Endothelial cell of umbilical vein (primary cell): Measurements from ENCODE around the gene KCNA5. TPM values are rescaled to one million over a fixed set of nuclear protein-coding genes. Genes with fewer than 3 reads are reported as not detected.

Experiments
- BruUV-seq: library from RNA; stranded (reverse); fragments of 400-500 nt; replicated peaks from 2 replicates; lab custom pipeline; 2021; lab: Mats Ljungman, UMichigan
- CTCF ChIA-PET: fragments of 300-600, 350-600 bp; sonication (Branson Sonifier 250); formaldehyde crosslinking; loops from one replicate; lab custom pipeline; 2021; ENCODE audit warnings: antibody characterized with exemption, inconsistent platforms; lab: Charles Lee
- POLR2A ChIA-PET: fragments of 300-600, 350-600 bp; sonication (Branson Sonifier 250); formaldehyde crosslinking; loops from one replicate; lab custom pipeline; 2021; ENCODE audit warnings: antibody characterized with exemption, inconsistent platforms; lab: Charles Lee
- DNase-seq: peaks from one replicate; pipeline ENCODE4 v3.0.0-alpha.2; 2011; ENCODE audit warnings: low read depth, low spot score
- FAIRE-seq: peaks from 2 replicates; lab custom pipeline; 2011; peaks lifted over from hg19 to GRCh38; lab: Jason Lieb, UNC
- H2AFZ ChIP-seq: 2 replicates; pipeline ENCODE4 v1.6.0; 2012; ENCODE audit warnings: low read depth, low read length, control low read depth, inconsistent platforms
- H3K27ac ChIP-seq: 2 replicates; pipeline ENCODE4 v1.5.1; 2011; ENCODE audit warnings: low read depth, mild to moderate bottlenecking, control low read depth, low read length, moderate library complexity; ENCODE audit not compliant: insufficient read depth
- H3K27me3 ChIP-seq, 2 experiments: 2 replicates each; pipeline versions ENCODE4 v1.6.0 to v1.6.1; 2011; ENCODE audit warnings: low read length in 2 of 2, mixed read lengths in 1 of 2; ENCODE audit not compliant: control insufficient read depth in 2 of 2, insufficient read depth in 2 of 2
- H3K36me3 ChIP-seq, 2 experiments: 2 replicates in 1 of 2; 3 replicates in 1 of 2; pipeline ENCODE4 v1.5.1; 2011; ENCODE audit warnings: low read length in 2 of 2, mild to moderate bottlenecking in 1 of 2, moderate library complexity in 1 of 2; ENCODE audit not compliant: control insufficient read depth in 2 of 2, insufficient read depth in 2 of 2; ENCODE audit errors: extremely low read depth in 1 of 2
- H3K4me1 ChIP-seq: 3 replicates; pipeline ENCODE4 v1.5.1; 2011; ENCODE audit warnings: mild to moderate bottlenecking, low read length; ENCODE audit not compliant: control insufficient read depth, insufficient read depth; ENCODE audit errors: extremely low read depth
- H3K4me2 ChIP-seq: 2 replicates; pipeline ENCODE4 v1.6.1; 2011; ENCODE audit warnings: low read length, control low read depth, mixed read lengths; ENCODE audit not compliant: insufficient read depth
- H3K4me3 ChIP-seq, 3 experiments: fragments of 200-600 bp in 1 of 3; sonication (generic), shearing (Covaris generic) in 1 of 3; replicated peaks in 1 of 3; 2 replicates each; pipeline ENCODE4 v1.5.1; 2011 to 2016; ENCODE audit warnings: control low read depth in 3 of 3, low read length in 3 of 3, mild to moderate bottlenecking in 2 of 3, inconsistent platforms in 1 of 3, low read depth in 1 of 3, moderate library complexity in 1 of 3; ENCODE audit not compliant: insufficient read depth in 1 of 3
- H3K79me2 ChIP-seq: 2 replicates; pipeline ENCODE4 v1.6.0; 2012; ENCODE audit warnings: low read length, inconsistent platforms; ENCODE audit not compliant: control insufficient read depth, insufficient read depth
- H3K9ac ChIP-seq: replicated peaks from 2 replicates; pipeline ENCODE3; 2011; ENCODE audit warnings: low read length, control low read depth; ENCODE audit not compliant: insufficient read depth; ENCODE audit errors: extremely low read depth
- H3K9me1 ChIP-seq: replicated peaks from 3 replicates; pipeline ENCODE4 v1.6.0; 2011; ENCODE audit warnings: mild to moderate bottlenecking, low read length; ENCODE audit not compliant: control insufficient read depth, insufficient read depth; ENCODE audit errors: extremely low read depth
- H3K9me3 ChIP-seq: replicated peaks from 2 replicates; pipeline ENCODE4 v1.5.1; 2012; ENCODE audit warnings: low read length, inconsistent platforms; ENCODE audit not compliant: control insufficient read depth, insufficient read depth
- H4K20me1 ChIP-seq: replicated peaks from 2 replicates; pipeline ENCODE3; 2011; ENCODE audit warnings: mild to moderate bottlenecking, low read length; ENCODE audit not compliant: control insufficient read depth, insufficient read depth; ENCODE audit errors: extremely low read depth
- CTCF ChIP-seq, 2 donors: IDR thresholded peaks; 1 replicate in 1 of 2; 2 replicates in 1 of 2; pipeline ENCODE4 v1.5.1; 2011; ENCODE audit warnings: low read length in 2 of 2, mild to moderate bottlenecking in 2 of 2, moderate library complexity in 2 of 2, control low read depth in 1 of 2, inconsistent platforms in 1 of 2, low read depth in 1 of 2; ENCODE audit not compliant: insufficient read depth in 1 of 2; ENCODE audit errors: extremely low read depth in 1 of 2
- EZH2 ChIP-seq: IDR thresholded peaks from 2 replicates; pipeline ENCODE4 v1.6.1; 2012; ENCODE audit warnings: borderline replicate concordance, low read depth, mild to moderate bottlenecking, moderate library complexity, low read length, inconsistent platforms; ENCODE audit not compliant: severe bottlenecking
- FOS ChIP-seq: IDR thresholded peaks from 2 replicates; pipeline ENCODE4 v1.6.1; 2011; ENCODE audit warnings: mild to moderate bottlenecking, low read length, moderate library complexity, borderline replicate concordance; ENCODE audit not compliant: insufficient read depth
- GATA2 ChIP-seq: IDR thresholded peaks from 2 replicates; pipeline ENCODE4 v1.7.0; 2011; ENCODE audit warnings: low read depth, mild to moderate bottlenecking, moderate library complexity, mixed read lengths, low read length; ENCODE audit not compliant: insufficient read length, insufficient read depth
- JUN ChIP-seq: IDR thresholded peaks from 2 replicates; pipeline ENCODE4 v1.6.1; 2011; ENCODE audit warnings: borderline replicate concordance, low read depth; ENCODE audit not compliant: insufficient read length, insufficient read depth
- MYC ChIP-seq: IDR thresholded peaks from one replicate; pipeline ENCODE4 v1.6.1; 2011; ENCODE audit warnings: mild to moderate bottlenecking, low read depth, low read length
- POLR2A ChIP-seq: IDR thresholded peaks from 2 replicates; pipeline ENCODE4 v1.6.1; 2012; ENCODE audit warnings: low read depth, mild to moderate bottlenecking, control low read depth, low read length
- POLR2AphosphoS5 ChIP-seq: IDR thresholded peaks from 2 replicates; pipeline ENCODE4 v1.6.1; 2012; ENCODE audit warnings: low read depth, mild to moderate bottlenecking, control low read depth, low read length, moderate library complexity; ENCODE audit not compliant: insufficient read depth
- dilution Hi-C: fragments of 300-500 bp; cut with MboI; formaldehyde crosslinking; loops from one replicate; pipeline ENCODE4 v1.15.0; 2019; ENCODE audit warnings: low sequenced_read_pairs; ENCODE audit not compliant: extremely low pct_ligation_motif_present
- intact Hi-C: fragments of 100-400 bp; cut with micrococcal nuclease; formaldehyde crosslinking; loops from one replicate; pipeline ENCODE4 v1.10.0; 2022
- polyA plus RNA-seq, 4 experiments: library from polyadenylated mRNA; depleted of rRNA in 3 of 4; stranded (reverse) in 3 of 4; unstranded in 1 of 4; fragments of >200 nt; gene quantifications; 2 replicates each; pipeline versions ENCODE4 v1.2.1 to v1.2.3, GENCODE V29; 2011 to 2012; ENCODE audit warnings: missing spikeins in 1 of 4
- total RNA-seq: library from RNA; stranded (reverse); gene quantifications from 2 replicates; pipeline ENCODE4 v1.2.3, GENCODE V29; 2021
- TF ChIP-seq, protein P1 (sequence below): IDR thresholded peaks from 2 replicates; pipeline ENCODE4 v1.6.1; 2011; ENCODE audit not compliant: insufficient read depth, insufficient read length

KCNA5 gene
- total and polyA plus RNA-seq, 2 donors (not counting 3 experiments of a cell fraction or from before 2014, with no cell fraction given), result not detected

- Histone ChIP-seq H3K4me1 (no peaks in the 10 kb centered on the region), H3K9me1 (no peaks in the 10 kb centered on the region), H3K9ac (no peak overlapping the region), H2AFZ (no peak overlapping the region), H3K36me3 (no peaks in the 10 kb centered on the region), H4K20me1 (no peaks in the 10 kb centered on the region), H3K27ac (no peak overlapping the region), H3K4me3 (no peak overlapping the region), H3K79me2 (no peaks in the 10 kb centered on the region), H3K27me3 (no peaks in the 10 kb centered on the region), H3K9me3 (no peaks in the 10 kb centered on the region), H3K4me2 (no peak overlapping the region)
- POLR2A ChIA-PET, result no interaction called here
- FAIRE-seq, result no peak
- dilution Hi-C loops, result no loop called here
- CTCF ChIA-PET, result interaction anchor here (1.1 kb wide), 1 partner anchor 11 kb away, joined by 3 read pairs; no protein-coding TSS in a partner anchor
- intact Hi-C loops, result no loop called here
- DNase-seq, result no peak
- TF ChIP-seq EZH2 (no peak), FOS (no peak), MYC (no peak), POLR2AphosphoS5 (no peak), JUN (no peak), CTCF (IDR thresholded peaks at IDR 0.05; ENCODE audit: extremely low read depth in 1 of 2, insufficient read depth in 1 of 2, low read depth in 1 of 2, low read length in 2 of 2) (no peak), GATA2 (no peak), POLR2A (no peak)
- TF ChIP-seq, protein P1, sequence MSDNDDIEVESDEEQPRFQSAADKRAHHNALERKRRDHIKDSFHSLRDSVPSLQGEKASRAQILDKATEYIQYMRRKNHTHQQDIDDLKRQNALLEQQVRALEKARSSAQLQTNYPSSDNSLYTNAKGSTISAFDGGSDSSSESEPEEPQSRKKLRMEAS, result no peak
- no TSS peak for BruUV-seq
Observed at GRCh38 chr12:5034603-5035002, 9.1 kb upstream of the KCNA5 start.
